Pancreas (tissue), 10 donors: ENCODE data around the gene SHISAL2A. TPM values are rescaled to one million over a fixed set of nuclear protein-coding genes. Genes with fewer than 3 reads are reported as not detected.
A peak's percentile ranks its signal among the peaks of the same experiment; 100 is the strongest.

Source experiments
- ATAC-seq, 4 donors: fragments of 200-7000 bp; cut with Tn5 transposase; one replicate each; pipeline versions ENCODE4 v1.8.0 to v1.9.1; 2020; ENCODE audit warnings: mild to moderate bottlenecking in 4 of 4, moderate library complexity in 4 of 4
- DNase-seq, 6 donors: peaks; one replicate each; pipeline ENCODE4 v3.0.0-alpha.2; 2020
- FAIRE-seq: peaks from 2 replicates; lab custom pipeline; 2012; peaks lifted over from hg19 to GRCh38; lab: Jason Lieb, UNC
- H3K27ac ChIP-seq, 4 donors: fragments of 200-600 bp; sonication (generic); 1 replicate in 3 of 4; 2 replicates in 1 of 4; pipeline versions ENCODE4 v1.5.0 to v1.8.0; 2020
- H3K27me3 ChIP-seq, 4 donors: fragments of 200-600 bp; one replicate each; pipeline ENCODE4 v1.8.0; 2021
- H3K36me3 ChIP-seq, 3 donors: fragments of 200-600 bp; sonication (generic) in 1 of 3; one replicate each; pipeline versions ENCODE4 v1.5.0 to v1.8.0; 2020 to 2021
- H3K4me1 ChIP-seq, 3 donors: fragments of 200-600 bp; one replicate each; pipeline ENCODE4 v1.8.0; 2021
- H3K4me3 ChIP-seq, 4 donors: fragments of 200-600 bp; sonication (generic) in 2 of 4; one replicate each; pipeline versions ENCODE4 v1.5.0 to v1.8.0; 2020 to 2021
- H3K9me3 ChIP-seq, 4 donors: fragments of 200-600 bp; one replicate each; pipeline ENCODE4 v1.8.0; 2021
- CTCF ChIP-seq, 4 donors: fragments of 200-600 bp; sonication (generic) in 3 of 4; IDR thresholded peaks; one replicate each; pipeline versions ENCODE4 v1.5.0 to v1.8.0; 2021; ENCODE audit warnings: antibody characterized with exemption in 4 of 4
- WGBS, 2 donors: extraction: QIAGEN DNeasy Blood & Tissue Kit; methylation state at CpG; one replicate each; pipeline ENCODE4 v1.1.7; 2013; 5-methylcytosine and 5-hydroxymethylcytosine counted together
- intact Hi-C, 3 donors: fragments of 100-400 bp; cut with DNase I; formaldehyde crosslinking; loops; one replicate each; pipeline versions ENCODE4 v1.11.1 to v1.14.2; 2022
- polyA plus RNA-seq, 2 donors: library from polyadenylated mRNA; stranded (reverse); fragments of 200-250 nt; gene quantifications; one replicate each; pipeline ENCODE4 v1.2.3, GENCODE V29; 2013
- total RNA-seq, 6 donors: library from RNA; stranded (reverse); fragmentation: NEBNext Ultra II Directional in 4 of 6; extraction: Animal tissue kit (Norgen Biotek cat#: 25700) in 4 of 6; gene quantifications; one replicate each; pipeline versions ENCODE4 v1.2.1 to v1.2.4, GENCODE V29; 2021 to 2023
- donor health status: healthy with polysubstance abuse.
- donor health status: DM: no; HTN: no; CAD: no; lungs with moderate emphysema.
- donor health status: DM: no; HTN: no; CAD: no.
- donor health status: control.
- donor health status: control.
- donor health status: Bipolar disorder and iron deficiency.
- donor health status: DM: yes; HTN: yes; CAD: no.
- donor health status: DM: no; HTN: no; CAD: no.
- donor health status: DM: no; HTN: no; CAD: no.
- donor health status: DM: yes; HTN: yes; CAD: no.

The SHISAL2A gene
- total and polyA plus RNA-seq, 8 donors: 0.19 to 0.66 (median 0.42) TPM; not detected in 3

GRCh38 chr1:52599236-52599635, 33.7 kb upstream of the SHISAL2A start:
- no peak overlapping the region for H3K27ac ChIP-seq
- no peak for TF ChIP-seq CTCF (IDR thresholded peaks at IDR 0.05)
- WGBS, 2 donors: 93% methylated on average over 7 of the region's 7 CpGs
- H3K27me3 ChIP-seq: no peaks in the 10 kb centered on the region
- ATAC-seq (no peak), FAIRE-seq (no peak), DNase-seq (no peak)
- H3K4me1 ChIP-seq: peaks cover 4 to 14% (median 12%) of the 10 kb centered on the region in 3 donors
- no peaks in the 10 kb centered on the region for H3K36me3 ChIP-seq
- intact Hi-C loops: no loop called here
- H3K4me3 ChIP-seq: no peak overlapping the region
- H3K9me3 ChIP-seq: no peaks in the 10 kb centered on the region

- H3K36me3 ChIP-seq: no peaks in the 10 kb centered on the region
- H3K4me1 ChIP-seq: peaks cover 5 to 15% (median 12%) of the 10 kb centered on the region in 3 donors
- TF ChIP-seq CTCF (IDR thresholded peaks at IDR 0.05): no peak
- H3K9me3 ChIP-seq: no peaks in the 10 kb centered on the region
- no peak overlapping the region for H3K4me3 ChIP-seq
- H3K27ac ChIP-seq: no peak overlapping the region
- no peak for FAIRE-seq
- DNase-seq: no peak
- no peaks in the 10 kb centered on the region for H3K27me3 ChIP-seq
- intact Hi-C loops: no loop called here
- no peak for ATAC-seq
- WGBS, 2 donors: 96 to 97% methylated on average over 8 of the region's 8 CpGs
Measured at GRCh38 chr1:52600533-52601179, 32.3 kb upstream of the SHISAL2A start.

GRCh38 chr1:52601519-52601918, 31.4 kb upstream of the SHISAL2A start:
- H3K27me3 ChIP-seq: no peaks in the 10 kb centered on the region
- no peak for DNase-seq
- peak overlapping the region in 1 of 4 donors; percentile 64 for H3K27ac ChIP-seq
- H3K4me3 ChIP-seq: peak overlapping the region in 2 of 4 donors; percentile 56 to 66
- H3K9me3 ChIP-seq: no peaks in the 10 kb centered on the region
- TF ChIP-seq CTCF (IDR thresholded peaks at IDR 0.05): no peak
- intact Hi-C loops: no loop called here
- no peak for ATAC-seq
- peaks cover 5 to 15% (median 12%) of the 10 kb centered on the region in 3 donors for H3K4me1 ChIP-seq
- WGBS, 2 donors: 91 to 92% methylated on average over 3 of the region's 3 CpGs
- H3K36me3 ChIP-seq: no peaks in the 10 kb centered on the region
- FAIRE-seq: no peak

- 2 to 3% methylated on average over 74 to 97 of the region's 97 CpGs for WGBS, 2 donors
- Histone ChIP-seq H3K4me1 (peaks cover 5 to 15% (median 12%) of the 10 kb centered on the region in 3 donors), H3K27me3 (no peaks in the 10 kb centered on the region), H3K9me3 (no peaks in the 10 kb centered on the region), H3K27ac (peak within 1 kb of the TSS; percentile 25 to 64 (median 46)), H3K36me3 (peaks cover 0 to 5% (median 0%) of the 10 kb centered on the region in 3 donors), H3K4me3 (peak within 1 kb of the TSS; percentile 35 to 66 (median 47))
- no peak for TF ChIP-seq CTCF (IDR thresholded peaks at IDR 0.05)
- ATAC-seq (peak; percentile 70 to 80 (median 76)), DNase-seq (peak; percentile 35 to 81 (median 50)), FAIRE-seq (no peak)
- intact Hi-C loops: no loop called here
Measured at GRCh38 chr1:52601991-52602855, 30.7 kb upstream of the SHISAL2A start, which contains the start of gene GPX7. GPX7 (plus strand) TSS chr1:52602371; CDS start chr1:52602410, 39 bp downstream.
